ENCODE results near the gene SMIM5. TPM values are rescaled to one million over a fixed set of nuclear protein-coding genes. Genes with fewer than 3 reads are reported as not detected.

The SMIM5 gene
- total and polyA plus RNA-seq, 2 of the 13 experiments (the other 11 are each of a cell fraction or from before 2014, with no cell fraction given): not detected

- Histone ChIP-seq H3K79me2 (ENCODE audit: insufficient read depth, low read length) (no peaks in the 10 kb centered on the region), H3K9ac (ENCODE audit: insufficient read depth, low read depth, low read length) (no peak overlapping the region), H3K4me3 (replicated peaks in 1 of 3; ENCODE audit: insufficient read depth in 1 of 3, low read depth in 2 of 3, low read length in 3 of 3) (no peak overlapping the region), H3K36me3 (replicated peaks in 1 of 2; ENCODE audit: control insufficient read depth in 1 of 2, insufficient read depth in 2 of 2, low read length in 2 of 2) (peaks cover 22 to 41% of the 10 kb centered on the region in 2 experiments), H3K27ac (ENCODE audit: extremely low read length, insufficient read depth, low read length) (no peak overlapping the region), H3K4me1 (ENCODE audit: insufficient read depth, low read length) (peaks cover 4% of the 10 kb centered on the region; the same call in 1 of the 2 replicates), H4K20me1 (ENCODE audit: insufficient read depth, low read length) (no peaks in the 10 kb centered on the region), H3K4me2 (ENCODE audit: low read depth, low read length) (no peak overlapping the region), H3K9me3 (ENCODE audit: low read length) (no peaks in the 10 kb centered on the region), H2AFZ (ENCODE audit: low read length) (no peak overlapping the region), H3K27me3 (ENCODE audit: control insufficient read depth in 1 of 2, insufficient read depth in 2 of 2, low read length in 2 of 2) (no peaks in the 10 kb centered on the region)
- DNase-seq (ENCODE audit: low spot score) (peak; percentile 59), FAIRE-seq (peak; percentile 82), ATAC-seq (peak; percentile 94)
- 86% methylated on average over 6 of the region's 6 CpGs for WGBS (ENCODE audit: low lambda C conversion rate)
- in situ Hi-C loops (cut with HindIII; ENCODE audit: extremely low pct_ligation_motif_present, low pct_unique_long_range_greater_than_20kb): no loop called here
- POLR2A ChIA-PET: interaction anchor here (0.5 to 3.9 kb wide), 4 partner anchors 7 to 621 kb away, joined by 3 to 21 read pairs (median 4); partner anchors contain the start of genes RECQL5 and SAP30BP
- BruUV-seq (replicated peaks): no TSS peak
- CTCF ChIA-PET (ENCODE audit: low intra/inter-chr PET ratio, low total read pairs): interaction anchor here (1.3 to 2.5 kb wide), 4 partner anchors 20 to 101 kb away, joined by 4 to 28 read pairs (median 6); partner anchors contain the start of gene SMIM5
- intact Hi-C loops (cut with micrococcal nuclease; ENCODE audit: unreplicated experiment): loop anchor here (1.0 kb wide), 1 partner anchor 20 kb away; the partner anchor contains the start of gene SMIM5
- TF ChIP-seq ZBTB38 (CRISPR knock-in tag; IDR thresholded peaks at IDR 0.05) (peak; percentile 71; the same call in 1 of the 2 replicates), IRF9 (CRISPR knock-in tag; IDR thresholded peaks at IDR 0.05; ENCODE audit: borderline replicate concordance) (0 out of 2 replicates have a peak, but pooled peaks have one; percentile 18), FOXA3 (CRISPR knock-in tag; IDR thresholded peaks at IDR 0.05) (0 out of 2 replicates have a peak, but pooled peaks have one; percentile 10), ZNF335 (CRISPR knock-in tag; IDR thresholded peaks at IDR 0.05) (0 out of 2 replicates have a peak, but pooled peaks have one; percentile 29), U2AF1 (optimal IDR thresholded peaks at IDR 0.05; ENCODE audit: low read depth, low read length) (no peak), RFX3 (CRISPR knock-in tag; IDR thresholded peaks at IDR 0.05) (no peak), ZNF605 (CRISPR knock-in tag; IDR thresholded peaks at IDR 0.05) (0 out of 2 replicates have a peak, but pooled peaks have one; percentile 47), ZNF547 (CRISPR knock-in tag; IDR thresholded peaks at IDR 0.05) (0 out of 2 replicates have a peak, but pooled peaks have one; percentile 50), ZNF224 (CRISPR knock-in tag; IDR thresholded peaks at IDR 0.05) (no peak), ZBTB7B (CRISPR knock-in tag; IDR thresholded peaks at IDR 0.05) (peak; percentile 72), KDM2A (CRISPR knock-in tag; IDR thresholded peaks at IDR 0.05; ENCODE audit: borderline replicate concordance, low read depth) (peak; percentile 50; the same call in 1 of the 2 replicates), BORCS8-MEF2B (CRISPR knock-in tag; IDR thresholded peaks at IDR 0.05) (0 out of 2 replicates have a peak, but pooled peaks have one; percentile 33), STAG1 (CRISPR knock-in tag; IDR thresholded peaks at IDR 0.05) (peak; percentile 80)
- TF ChIP-seq, protein P1, sequence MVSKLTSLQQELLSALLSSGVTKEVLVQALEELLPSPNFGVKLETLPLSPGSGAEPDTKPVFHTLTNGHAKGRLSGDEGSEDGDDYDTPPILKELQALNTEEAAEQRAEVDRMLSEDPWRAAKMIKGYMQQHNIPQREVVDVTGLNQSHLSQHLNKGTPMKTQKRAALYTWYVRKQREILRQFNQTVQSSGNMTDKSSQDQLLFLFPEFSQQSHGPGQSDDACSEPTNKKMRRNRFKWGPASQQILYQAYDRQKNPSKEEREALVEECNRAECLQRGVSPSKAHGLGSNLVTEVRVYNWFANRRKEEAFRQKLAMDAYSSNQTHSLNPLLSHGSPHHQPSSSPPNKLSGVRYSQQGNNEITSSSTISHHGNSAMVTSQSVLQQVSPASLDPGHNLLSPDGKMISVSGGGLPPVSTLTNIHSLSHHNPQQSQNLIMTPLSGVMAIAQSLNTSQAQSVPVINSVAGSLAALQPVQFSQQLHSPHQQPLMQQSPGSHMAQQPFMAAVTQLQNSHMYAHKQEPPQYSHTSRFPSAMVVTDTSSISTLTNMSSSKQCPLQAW (CRISPR knock-in tag; IDR thresholded peaks at IDR 0.05): 0 out of 2 replicates have a peak, but pooled peaks have one; percentile 23
- TF ChIP-seq, protein P2, sequence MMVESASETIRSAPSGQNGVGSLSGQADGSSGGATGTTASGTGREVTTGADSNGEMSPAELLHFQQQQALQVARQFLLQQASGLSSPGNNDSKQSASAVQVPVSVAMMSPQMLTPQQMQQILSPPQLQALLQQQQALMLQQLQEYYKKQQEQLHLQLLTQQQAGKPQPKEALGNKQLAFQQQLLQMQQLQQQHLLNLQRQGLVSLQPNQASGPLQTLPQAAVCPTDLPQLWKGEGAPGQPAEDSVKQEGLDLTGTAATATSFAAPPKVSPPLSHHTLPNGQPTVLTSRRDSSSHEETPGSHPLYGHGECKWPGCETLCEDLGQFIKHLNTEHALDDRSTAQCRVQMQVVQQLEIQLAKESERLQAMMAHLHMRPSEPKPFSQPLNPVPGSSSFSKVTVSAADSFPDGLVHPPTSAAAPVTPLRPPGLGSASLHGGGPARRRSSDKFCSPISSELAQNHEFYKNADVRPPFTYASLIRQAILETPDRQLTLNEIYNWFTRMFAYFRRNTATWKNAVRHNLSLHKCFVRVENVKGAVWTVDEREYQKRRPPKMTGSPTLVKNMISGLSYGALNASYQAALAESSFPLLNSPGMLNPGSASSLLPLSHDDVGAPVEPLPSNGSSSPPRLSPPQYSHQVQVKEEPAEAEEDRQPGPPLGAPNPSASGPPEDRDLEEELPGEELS (CRISPR knock-in tag; IDR thresholded peaks at IDR 0.05): no peak
- TF ChIP-seq, protein P3, sequence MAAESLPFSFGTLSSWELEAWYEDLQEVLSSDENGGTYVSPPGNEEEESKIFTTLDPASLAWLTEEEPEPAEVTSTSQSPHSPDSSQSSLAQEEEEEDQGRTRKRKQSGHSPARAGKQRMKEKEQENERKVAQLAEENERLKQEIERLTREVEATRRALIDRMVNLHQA (CRISPR knock-in tag; IDR thresholded peaks at IDR 0.05): no peak
- TF ChIP-seq, protein P4, sequence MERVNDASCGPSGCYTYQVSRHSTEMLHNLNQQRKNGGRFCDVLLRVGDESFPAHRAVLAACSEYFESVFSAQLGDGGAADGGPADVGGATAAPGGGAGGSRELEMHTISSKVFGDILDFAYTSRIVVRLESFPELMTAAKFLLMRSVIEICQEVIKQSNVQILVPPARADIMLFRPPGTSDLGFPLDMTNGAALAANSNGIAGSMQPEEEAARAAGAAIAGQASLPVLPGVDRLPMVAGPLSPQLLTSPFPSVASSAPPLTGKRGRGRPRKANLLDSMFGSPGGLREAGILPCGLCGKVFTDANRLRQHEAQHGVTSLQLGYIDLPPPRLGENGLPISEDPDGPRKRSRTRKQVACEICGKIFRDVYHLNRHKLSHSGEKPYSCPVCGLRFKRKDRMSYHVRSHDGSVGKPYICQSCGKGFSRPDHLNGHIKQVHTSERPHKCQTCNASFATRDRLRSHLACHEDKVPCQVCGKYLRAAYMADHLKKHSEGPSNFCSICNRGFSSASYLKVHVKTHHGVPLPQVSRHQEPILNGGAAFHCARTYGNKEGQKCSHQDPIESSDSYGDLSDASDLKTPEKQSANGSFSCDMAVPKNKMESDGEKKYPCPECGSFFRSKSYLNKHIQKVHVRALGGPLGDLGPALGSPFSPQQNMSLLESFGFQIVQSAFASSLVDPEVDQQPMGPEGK (CRISPR knock-in tag; IDR thresholded peaks at IDR 0.05): peak; percentile 74
These were observed 19.8 kb downstream of the SMIM5 start for GRCh38 chr17:75652934-75653549.

Measured in HepG2 (cell line).